H9 (cell line): Measurements from ENCODE around the gene NDRG4. TPM values are rescaled to one million over a fixed set of nuclear protein-coding genes. Genes with fewer than 3 reads are reported as not detected.

Experiments
- DNase-seq: peaks from one replicate; pipeline ENCODE4 v3.0.0-alpha.2; 2017
- H2AFZ ChIP-seq: one replicate; pipeline ENCODE4 v1.6.1; 2013; ENCODE audit warnings: mild to moderate bottlenecking, low read length, control low read depth, moderate library complexity
- H2AK5ac ChIP-seq: 2 replicates; pipeline ENCODE4 v1.6.1; 2013; ENCODE audit warnings: low read length, control low read depth, mixed read lengths; ENCODE audit not compliant: insufficient read length
- H2BK120ac ChIP-seq: one replicate; pipeline ENCODE4 v1.6.1; 2013; ENCODE audit warnings: low read depth, mild to moderate bottlenecking, low read length, control low read depth, inconsistent platforms; ENCODE audit not compliant: poor library complexity, severe bottlenecking
- H2BK12ac ChIP-seq: 2 replicates; pipeline ENCODE4 v1.6.1; 2013; ENCODE audit warnings: low read length, control low read depth, mixed read lengths, low read depth; ENCODE audit not compliant: insufficient read length
- H2BK15ac ChIP-seq: 2 replicates; pipeline ENCODE4 v1.6.1; 2013; ENCODE audit warnings: low read depth, low read length, control low read depth
- H2BK20ac ChIP-seq: one replicate; pipeline ENCODE4 v1.6.1; 2013; ENCODE audit warnings: low read depth, mild to moderate bottlenecking, low read length, control low read depth, inconsistent platforms; ENCODE audit not compliant: poor library complexity, severe bottlenecking
- H2BK5ac ChIP-seq: 2 replicates; pipeline ENCODE4 v1.6.1; 2013; ENCODE audit warnings: low read length, control low read depth, mixed read lengths; ENCODE audit not compliant: insufficient read length
- H3K14ac ChIP-seq: 2 replicates; pipeline ENCODE4 v1.6.1; 2013; ENCODE audit warnings: low read length, control low read depth; ENCODE audit not compliant: insufficient read depth
- H3K18ac ChIP-seq: 2 replicates; pipeline ENCODE4 v1.6.1; 2013; ENCODE audit warnings: low read depth, mild to moderate bottlenecking, mixed read lengths, low read length, control low read depth; ENCODE audit not compliant: insufficient read length
- H3K23ac ChIP-seq: 2 replicates; pipeline ENCODE4 v1.6.1; 2013; ENCODE audit warnings: low read length, control low read depth, mixed read lengths, low read depth; ENCODE audit not compliant: insufficient read length
- H3K23me2 ChIP-seq: 2 replicates; pipeline ENCODE4 v1.6.1; 2013; ENCODE audit warnings: low read depth, mild to moderate bottlenecking, mixed read lengths, low read length, control low read depth; ENCODE audit not compliant: insufficient read length, poor library complexity, severe bottlenecking
- H3K27ac ChIP-seq: 2 replicates; pipeline ENCODE4 v1.5.1; 2013; ENCODE audit warnings: low read length, control low read depth, mixed read lengths, low read depth; ENCODE audit not compliant: insufficient read length
- H3K27me3 ChIP-seq: 2 replicates; pipeline ENCODE4 v1.6.1; 2013; ENCODE audit warnings: low read length, control low read depth, inconsistent platforms; ENCODE audit not compliant: insufficient read depth
- H3K4ac ChIP-seq: 2 replicates; pipeline ENCODE4 v1.6.1; 2013; ENCODE audit warnings: low read depth, mild to moderate bottlenecking, control low read depth, inconsistent platforms, low read length, moderate library complexity
- H3K4me1 ChIP-seq: 2 replicates; pipeline ENCODE4 v1.6.1; 2013; ENCODE audit warnings: low read length, control low read depth, inconsistent platforms; ENCODE audit not compliant: insufficient read depth
- H3K4me2 ChIP-seq: 2 replicates; pipeline ENCODE4 v1.6.1; 2013; ENCODE audit warnings: low read length, control low read depth, mixed read lengths; ENCODE audit not compliant: insufficient read length, insufficient read depth
- H3K56ac ChIP-seq: 2 replicates; pipeline ENCODE4 v1.6.1; 2013; ENCODE audit warnings: low read depth, mild to moderate bottlenecking, mixed read lengths, low read length, control low read depth; ENCODE audit not compliant: insufficient read length
- H3K79me1 ChIP-seq: 2 replicates; pipeline ENCODE4 v1.6.1; 2013; ENCODE audit warnings: low read depth, mild to moderate bottlenecking, moderate library complexity, low read length, control low read depth, inconsistent platforms; ENCODE audit not compliant: insufficient read depth, poor library complexity, severe bottlenecking
- H3K79me2 ChIP-seq: 2 replicates; pipeline ENCODE4 v1.6.1; 2013; ENCODE audit warnings: low read length, control low read depth, inconsistent platforms; ENCODE audit not compliant: insufficient read depth
- H3K9ac ChIP-seq: 2 replicates; pipeline ENCODE4 v1.6.1; 2013; ENCODE audit warnings: low read length, control low read depth, mixed read lengths; ENCODE audit not compliant: insufficient read length; ENCODE audit errors: extremely low read depth
- H3K9me3 ChIP-seq: one replicate; pipeline ENCODE4 v1.6.1; 2013; ENCODE audit warnings: low read depth, low read length, inconsistent platforms; ENCODE audit not compliant: control insufficient read depth
- H3T11ph ChIP-seq: one replicate; pipeline ENCODE4 v1.6.1; 2013; ENCODE audit warnings: mild to moderate bottlenecking, low read length, control low read depth, inconsistent platforms
- H4K20me1 ChIP-seq: one replicate; pipeline ENCODE4 v1.6.1; 2013; ENCODE audit not compliant: control insufficient read depth, insufficient read length, insufficient read depth
- H4K5ac ChIP-seq: 2 replicates; pipeline ENCODE4 v1.6.1; 2013; ENCODE audit warnings: low read depth, mild to moderate bottlenecking, mixed read lengths, low read length, control low read depth; ENCODE audit not compliant: insufficient read length
- H4K8ac ChIP-seq: replicated peaks from 2 replicates; pipeline ENCODE4 v1.6.1; 2013; ENCODE audit warnings: low read length, control low read depth, mixed read lengths, low read depth; ENCODE audit not compliant: insufficient read length
- H4K91ac ChIP-seq: 2 replicates; pipeline ENCODE4 v1.6.1; 2013; ENCODE audit warnings: low read depth, mild to moderate bottlenecking, moderate library complexity, mixed read lengths, low read length, control low read depth; ENCODE audit not compliant: insufficient read length
- H3K27ac Mint-ChIP-seq, 3 experiments: 2 replicates in 2 of 3; 3 replicates in 1 of 3; pipeline ENCODE4 v1.8.0; 2020 to 2021; ENCODE audit warnings: mixed read lengths in 3 of 3, mild to moderate bottlenecking in 1 of 3, moderate library complexity in 1 of 3
- H3K27me3 Mint-ChIP-seq: 2 replicates; pipeline ENCODE4 v1.8.0; 2021; ENCODE audit warnings: low read depth, mild to moderate bottlenecking, moderate library complexity, mixed read lengths
- H3K36me3 Mint-ChIP-seq, 3 experiments: 2 replicates in 2 of 3; 3 replicates in 1 of 3; pipeline ENCODE4 v1.8.0; 2020 to 2021; ENCODE audit warnings: low read depth in 3 of 3, mixed read lengths in 3 of 3; ENCODE audit not compliant: insufficient read depth in 1 of 3
- H3K4me1 Mint-ChIP-seq, 2 experiments: 2 replicates each; pipeline ENCODE4 v1.8.0; 2020; ENCODE audit warnings: mixed read lengths in 2 of 2
- H3K4me3 Mint-ChIP-seq, 2 experiments: 2 replicates in 1 of 2; 3 replicates in 1 of 2; pipeline ENCODE4 v1.8.0; 2020 to 2021; ENCODE audit warnings: mild to moderate bottlenecking in 2 of 2, mixed read lengths in 2 of 2, moderate library complexity in 1 of 2
- H3K9me3 Mint-ChIP-seq, 2 experiments: 2 replicates in 1 of 2; 3 replicates in 1 of 2; pipeline ENCODE4 v1.8.0; 2020; ENCODE audit warnings: mild to moderate bottlenecking in 2 of 2, mixed read lengths in 2 of 2, moderate library complexity in 1 of 2
- CTCF ChIP-seq: fragments of 200-600 bp; sonication (generic); conservative IDR thresholded peaks from 3 replicates; pipeline ENCODE4 v1.8.0; 2021; ENCODE audit warnings: antibody characterized with exemption, mild to moderate bottlenecking
- WGBS: extraction: QIAGEN DNeasy Blood & Tissue Kit; methylation state at CpG from one replicate; pipeline ENCODE4 v1.1.7; 2013; ENCODE audit warnings: missing lambda C conversion rate, low lambda C conversion rate, mixed read lengths; ENCODE audit not compliant: insufficient read length; ENCODE audit errors: extremely low coverage; 5-methylcytosine and 5-hydroxymethylcytosine counted together
- total RNA-seq: library from RNA; stranded (reverse); gene quantifications from 2 replicates; pipeline ENCODE4 v1.2.1, GENCODE V29; 2021

The NDRG4 gene
- total RNA-seq, 1 experiment from 2014 or later = 18.6 TPM

GRCh38 chr16:58464047-58464915 is 35.7 kb upstream of the NDRG4 start:
- H3K27me3 Mint-ChIP-seq = peaks cover 92% of the 10 kb centered on the region

More at GRCh38 chr16:58464047-58464915, 35.7 kb upstream of the NDRG4 start:
- Histone ChIP-seq H3K9me3 (no peaks in the 10 kb centered on the region), H2AK5ac (no peak overlapping the region), H2BK5ac (no peak overlapping the region), H2BK12ac (no peak overlapping the region), H3K4ac (no peak overlapping the region), H3K23ac (no peak overlapping the region), H4K8ac (no peak overlapping the region), H2BK20ac (no peak overlapping the region), H3T11ph (no peak overlapping the region), H3K79me1 (no peaks in the 10 kb centered on the region), H3K27me3 (peaks cover 23% of the 10 kb centered on the region; the same call in 1 of the 2 replicates), H3K4me2 (peak overlapping the region; percentile 52), H3K9ac (no peak overlapping the region), H3K56ac (no peak overlapping the region), H3K14ac (no peak overlapping the region; the same call in 1 of the 2 replicates), H2AFZ (no peak overlapping the region), H4K20me1 (no peaks in the 10 kb centered on the region), H2BK15ac (no peak overlapping the region), H2BK120ac (no peak overlapping the region), H3K27ac (no peak overlapping the region), H3K4me1 (no peaks in the 10 kb centered on the region), H4K91ac (no peak overlapping the region), H3K18ac (no peak overlapping the region), H3K23me2 (peaks cover 23% of the 10 kb centered on the region), H4K5ac (no peak overlapping the region), H3K79me2 (no peaks in the 10 kb centered on the region)
- Mint-ChIP-seq H3K4me1 (peaks cover 9 to 26% of the 10 kb centered on the region in 2 experiments), H3K4me3 (peak overlapping the region; percentile 74 to 93), H3K27ac (peak overlapping the region in 1 of 3 experiments; percentile 85; a peak in 1 of 7 replicates), H3K36me3 (no peaks in the 10 kb centered on the region; a peak in 1 of 7 replicates), H3K9me3 (no peaks in the 10 kb centered on the region; a peak in 1 of 5 replicates)
- TF ChIP-seq CTCF = no peak
- no CpG with 5 or more reads among the region's 86 CpGs for WGBS
- no peak for DNase-seq
